Eye (tissue), 1 donor: ENCODE results near the gene C1QA.
A peak's percentile ranks its signal among the peaks of the same experiment; 100 is the strongest.

Experiments
- DNase-seq: peaks from one replicate; pipeline ENCODE4 v3.0.0-alpha.2; 2015

Gene C1QA, protein sequence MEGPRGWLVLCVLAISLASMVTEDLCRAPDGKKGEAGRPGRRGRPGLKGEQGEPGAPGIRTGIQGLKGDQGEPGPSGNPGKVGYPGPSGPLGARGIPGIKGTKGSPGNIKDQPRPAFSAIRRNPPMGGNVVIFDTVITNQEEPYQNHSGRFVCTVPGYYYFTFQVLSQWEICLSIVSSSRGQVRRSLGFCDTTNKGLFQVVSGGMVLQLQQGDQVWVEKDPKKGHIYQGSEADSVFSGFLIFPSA

DNA sequence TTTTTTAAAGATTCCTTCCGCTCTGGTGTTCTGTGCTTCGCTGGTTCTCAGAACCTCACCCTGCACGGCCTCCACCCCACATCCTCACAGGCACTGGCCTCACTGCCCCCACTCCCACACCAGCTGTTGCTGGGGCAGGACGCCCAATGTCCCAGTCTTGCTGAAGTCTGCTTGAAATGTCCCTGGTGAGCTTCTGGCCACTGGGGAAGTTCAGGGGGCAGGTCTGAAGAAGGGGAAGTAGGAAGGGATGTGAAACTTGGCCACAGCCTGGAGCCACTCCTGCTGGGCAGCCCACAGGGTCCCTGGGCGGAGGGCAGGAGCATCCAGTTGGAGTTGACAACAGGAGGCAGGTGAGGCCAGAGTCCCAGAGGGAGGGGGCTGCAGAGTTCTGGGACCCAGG lies at the start of gene C1QA:
Gene C1QA, plus strand, starts transcription at position 276 of the 400 bp plus-strand sequence. CDS start 989 bp downstream, outside the sequence.
- DNase-seq, result no peak

DNA sequence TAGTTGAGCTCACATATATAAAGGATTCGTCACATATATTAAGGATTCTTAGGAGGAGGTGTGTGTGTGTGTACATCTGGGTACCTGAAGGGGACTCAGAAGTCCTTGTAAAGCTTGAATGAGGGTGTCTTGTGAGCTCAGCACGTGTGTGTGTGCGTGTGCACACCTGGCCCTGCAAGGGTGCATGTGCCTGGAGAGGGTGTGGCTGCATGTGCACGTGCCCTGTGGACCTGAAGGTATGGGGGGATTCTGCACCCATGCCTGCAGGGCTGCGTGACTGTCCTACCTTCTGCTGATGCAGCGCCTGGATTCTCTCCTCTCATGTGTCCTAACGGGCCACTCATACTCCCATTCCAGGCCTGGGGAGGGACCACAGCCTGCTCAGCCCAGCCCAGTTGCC lies 49.2 kb upstream of the C1QA start:
- no peak for DNase-seq

DNA sequence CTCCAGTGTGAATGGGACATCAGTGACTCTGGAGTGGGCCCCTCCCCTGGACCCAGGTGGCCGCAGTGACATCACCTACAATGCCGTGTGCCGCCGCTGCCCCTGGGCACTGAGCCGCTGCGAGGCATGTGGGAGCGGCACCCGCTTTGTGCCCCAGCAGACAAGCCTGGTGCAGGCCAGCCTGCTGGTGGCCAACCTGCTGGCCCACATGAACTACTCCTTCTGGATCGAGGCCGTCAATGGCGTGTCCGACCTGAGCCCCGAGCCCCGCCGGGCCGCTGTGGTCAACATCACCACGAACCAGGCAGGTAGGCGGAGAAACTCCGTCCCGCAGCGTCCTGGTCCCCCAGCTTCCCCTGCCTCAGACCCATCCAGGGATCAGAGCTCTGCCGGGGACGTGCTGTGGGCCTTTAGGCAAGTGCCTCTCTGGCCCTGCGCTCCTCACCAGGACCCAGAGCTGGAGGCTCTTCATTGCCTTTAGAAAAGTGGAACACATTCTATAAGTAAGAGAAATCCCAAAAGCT lies 47.5 kb upstream of the C1QA start:
- DNase-seq, result no peak

DNA sequence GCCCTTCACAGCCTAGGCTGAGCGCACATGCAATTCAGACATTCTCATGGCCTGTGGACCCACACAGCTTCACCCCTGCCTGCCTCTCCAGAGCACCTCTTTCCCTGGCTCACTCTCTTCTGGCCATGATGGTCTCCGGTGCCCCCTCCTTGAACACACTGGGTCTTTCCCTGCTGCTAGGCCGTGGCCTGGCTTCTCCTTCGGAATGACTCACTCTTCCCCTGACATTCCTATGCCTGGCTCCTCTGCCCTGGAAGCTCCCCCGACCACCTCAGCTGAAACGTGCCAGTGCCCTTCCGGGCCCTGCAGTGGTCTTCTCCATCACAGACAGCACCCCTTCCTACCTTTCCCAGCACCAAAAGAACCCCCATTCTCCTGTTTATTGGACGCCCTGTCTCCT lies 44.9 kb upstream of the C1QA start:
- no peak for DNase-seq

DNA sequence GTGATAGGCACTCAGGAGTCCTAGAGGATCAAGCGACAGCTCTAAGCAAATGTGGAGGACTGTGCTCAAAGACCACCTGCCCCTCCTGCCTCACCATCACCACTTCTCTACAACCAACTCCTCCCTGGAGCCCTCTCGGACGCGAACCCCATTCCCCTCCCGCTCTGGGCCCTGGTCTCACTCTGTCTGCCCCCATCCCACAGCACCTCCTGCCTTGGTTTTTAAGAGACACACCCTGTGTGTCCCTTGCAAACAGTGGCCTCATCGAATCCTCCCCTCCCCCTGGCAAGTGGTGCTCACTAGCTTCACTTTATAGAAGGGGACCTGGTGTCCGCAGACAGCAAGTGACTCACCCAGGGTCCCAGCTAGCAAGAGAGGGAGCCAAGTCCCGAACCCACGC lies 44.4 kb upstream of the C1QA start:
- no peak for DNase-seq

DNA sequence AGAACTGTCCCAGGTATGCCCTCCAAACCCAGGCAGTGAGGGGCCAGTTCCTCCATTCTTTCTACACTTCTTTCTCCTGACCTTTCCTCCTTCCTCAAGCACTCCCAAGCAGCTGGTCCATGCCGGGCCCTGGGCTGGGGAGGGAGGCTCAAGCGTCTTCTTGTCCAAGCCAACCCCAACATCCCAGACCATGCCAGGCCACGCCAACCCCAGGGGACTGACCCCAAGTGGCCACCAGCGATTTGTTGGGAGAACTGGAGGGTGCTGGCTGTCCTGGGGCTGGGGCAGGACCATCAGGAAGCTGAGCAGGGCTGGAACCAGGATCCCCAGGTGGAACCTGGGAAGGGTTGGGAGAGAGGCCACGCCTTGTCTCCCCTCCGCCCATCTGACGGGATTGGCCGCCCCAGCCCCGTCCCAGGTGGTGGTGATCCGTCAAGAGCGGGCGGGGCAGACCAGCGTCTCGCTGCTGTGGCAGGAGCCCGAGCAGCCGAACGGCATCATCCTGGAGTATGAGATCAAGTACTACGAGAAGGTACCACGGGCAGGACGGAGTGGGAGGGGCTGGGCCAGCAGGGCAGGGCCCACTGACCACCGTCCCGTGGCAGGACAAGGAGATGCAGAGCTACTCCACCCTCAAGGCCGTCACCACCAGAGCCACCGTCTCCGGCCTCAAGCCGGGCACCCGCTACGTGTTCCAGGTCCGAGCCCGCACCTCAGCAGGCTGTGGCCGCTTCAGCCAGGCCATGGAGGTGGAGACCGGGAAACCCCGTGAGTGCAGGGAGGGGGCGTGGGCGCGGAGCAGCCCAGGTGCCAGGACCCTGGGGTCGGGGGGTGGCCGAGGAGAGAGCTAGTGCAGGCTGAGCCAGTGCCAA lies 43.3 kb upstream of the C1QA start:
- no peak for DNase-seq

DNA sequence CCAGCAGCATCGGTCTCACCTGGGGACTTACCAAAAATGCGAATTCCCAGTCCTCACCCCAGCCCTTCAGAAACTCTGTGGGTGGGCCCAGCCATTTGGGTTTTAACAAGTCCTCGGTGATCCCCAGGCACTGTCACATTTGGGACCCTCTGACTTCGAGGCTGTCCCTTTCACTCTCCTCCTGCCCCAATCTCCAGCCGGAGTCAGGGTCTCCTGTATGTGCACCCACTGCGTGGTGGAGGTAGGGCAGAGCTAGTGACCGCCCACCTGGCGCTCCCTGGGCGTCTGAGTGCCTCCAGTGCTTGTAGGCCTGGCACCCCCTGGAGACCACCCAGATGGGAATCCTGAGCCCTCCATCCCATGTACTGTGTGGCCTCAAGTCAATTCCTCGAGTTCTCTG lies 42.0 kb upstream of the C1QA start:
- DNase-seq, result no peak

DNA sequence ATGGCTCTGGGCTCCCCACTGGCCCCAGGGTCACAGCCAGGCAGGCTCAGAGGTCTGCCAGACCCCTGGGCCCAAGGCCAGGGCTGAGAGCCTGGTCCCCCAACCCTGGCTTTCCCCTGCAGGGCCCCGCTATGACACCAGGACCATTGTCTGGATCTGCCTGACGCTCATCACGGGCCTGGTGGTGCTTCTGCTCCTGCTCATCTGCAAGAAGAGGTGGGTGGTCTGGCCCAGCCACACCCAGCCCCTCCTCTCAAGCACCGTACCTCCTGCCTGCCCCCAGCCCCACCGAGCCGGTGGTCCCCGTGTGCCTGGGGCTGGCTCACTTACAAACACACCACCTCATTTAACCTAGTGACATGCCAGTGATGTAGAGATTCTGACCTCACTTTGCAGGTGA lies 41.3 kb upstream of the C1QA start:
- no peak for DNase-seq

DNA sequence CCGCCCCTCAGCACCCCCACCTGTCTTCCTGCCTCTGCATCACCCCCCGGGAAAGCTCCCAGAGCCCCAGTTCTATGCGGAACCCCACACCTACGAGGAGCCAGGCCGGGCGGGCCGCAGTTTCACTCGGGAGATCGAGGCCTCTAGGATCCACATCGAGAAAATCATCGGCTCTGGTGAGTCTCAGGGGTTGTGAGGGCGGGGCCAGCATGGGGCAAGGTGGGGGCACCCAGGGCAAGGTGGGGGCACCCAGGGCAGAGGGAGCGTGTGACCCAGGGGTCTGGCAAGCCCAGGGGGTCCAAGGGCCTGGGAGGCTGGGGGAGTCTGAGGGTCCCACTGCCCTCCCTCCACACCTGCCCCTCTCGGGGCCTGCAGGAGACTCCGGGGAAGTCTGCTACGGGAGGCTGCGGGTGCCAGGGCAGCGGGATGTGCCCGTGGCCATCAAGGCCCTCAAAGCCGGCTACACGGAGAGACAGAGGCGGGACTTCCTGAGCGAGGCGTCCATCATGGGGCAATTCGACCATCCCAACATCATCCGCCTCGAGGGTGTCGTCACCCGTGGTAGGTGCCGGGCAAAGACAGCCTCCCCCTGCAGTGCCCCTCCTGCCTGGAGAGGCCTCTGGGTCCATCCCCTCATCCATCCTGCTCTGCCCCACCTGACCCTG lies 39.0 kb upstream of the C1QA start:
- DNase-seq, result no peak

DNA sequence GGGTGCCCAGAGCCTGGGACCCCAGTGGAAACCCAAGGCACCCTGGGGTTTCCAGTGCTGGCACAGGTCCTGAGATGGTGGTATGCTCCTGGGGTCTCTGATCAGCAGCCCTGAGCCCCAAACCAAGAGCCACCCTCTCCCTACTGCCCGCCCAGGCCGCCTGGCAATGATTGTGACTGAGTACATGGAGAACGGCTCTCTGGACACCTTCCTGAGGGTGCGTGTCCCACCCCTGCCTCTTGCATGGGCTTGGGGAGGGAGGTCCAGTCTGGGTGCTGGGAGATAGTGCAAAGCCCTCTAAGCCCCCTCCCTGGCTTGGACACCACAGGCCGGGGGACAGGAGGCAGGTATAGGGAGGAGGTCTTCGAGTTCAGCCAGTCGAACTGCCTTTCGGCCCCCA lies 38.4 kb upstream of the C1QA start:
- DNase-seq, result no peak

DNA sequence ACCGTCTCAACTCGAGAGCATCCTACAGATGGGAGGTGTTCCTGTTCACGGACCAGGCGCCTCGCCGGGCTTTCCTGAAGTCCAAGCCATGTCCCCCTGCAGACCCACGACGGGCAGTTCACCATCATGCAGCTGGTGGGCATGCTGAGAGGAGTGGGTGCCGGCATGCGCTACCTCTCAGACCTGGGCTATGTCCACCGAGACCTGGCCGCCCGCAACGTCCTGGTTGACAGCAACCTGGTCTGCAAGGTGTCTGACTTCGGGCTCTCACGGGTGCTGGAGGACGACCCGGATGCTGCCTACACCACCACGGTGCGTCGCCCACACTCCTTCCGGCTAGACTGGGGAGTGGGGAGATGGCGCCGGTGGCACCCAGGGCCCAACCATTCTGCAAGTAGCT lies 37.7 kb upstream of the C1QA start:
- no peak for DNase-seq

DNA sequence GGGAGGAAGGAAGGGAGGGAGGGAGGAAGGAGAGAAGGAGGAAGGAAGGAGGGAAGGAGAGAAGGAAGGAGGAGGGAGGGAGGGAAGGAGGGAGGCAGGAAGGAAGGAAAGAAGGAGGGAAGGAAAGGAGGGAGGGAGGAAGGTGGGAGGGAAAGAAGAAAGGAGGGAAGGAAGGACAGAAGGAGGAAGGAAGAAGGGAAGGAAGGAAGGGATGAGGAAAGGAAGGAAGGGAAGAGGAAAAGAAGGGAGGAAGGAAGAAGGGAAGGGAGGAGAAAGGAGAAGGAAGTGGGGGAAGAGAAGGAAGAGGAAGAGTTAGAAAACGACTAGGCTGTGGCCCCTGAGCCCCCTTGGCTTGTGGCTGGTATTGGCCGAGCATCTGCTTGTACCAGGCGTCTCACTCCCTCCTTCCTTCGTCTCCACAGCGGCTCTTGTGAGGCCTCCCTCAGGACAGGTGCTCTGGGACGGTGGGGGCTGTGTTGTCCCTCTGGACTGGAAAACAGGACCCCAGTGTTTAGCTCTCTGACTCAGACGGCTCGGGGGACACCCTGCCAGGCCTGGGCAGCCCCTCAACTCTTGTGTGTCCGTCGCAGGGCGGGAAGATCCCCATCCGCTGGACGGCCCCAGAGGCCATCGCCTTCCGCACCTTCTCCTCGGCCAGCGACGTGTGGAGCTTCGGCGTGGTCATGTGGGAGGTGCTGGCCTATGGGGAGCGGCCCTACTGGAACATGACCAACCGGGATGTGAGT lies 36.2 kb upstream of the C1QA start:
- DNase-seq, result no peak

DNA sequence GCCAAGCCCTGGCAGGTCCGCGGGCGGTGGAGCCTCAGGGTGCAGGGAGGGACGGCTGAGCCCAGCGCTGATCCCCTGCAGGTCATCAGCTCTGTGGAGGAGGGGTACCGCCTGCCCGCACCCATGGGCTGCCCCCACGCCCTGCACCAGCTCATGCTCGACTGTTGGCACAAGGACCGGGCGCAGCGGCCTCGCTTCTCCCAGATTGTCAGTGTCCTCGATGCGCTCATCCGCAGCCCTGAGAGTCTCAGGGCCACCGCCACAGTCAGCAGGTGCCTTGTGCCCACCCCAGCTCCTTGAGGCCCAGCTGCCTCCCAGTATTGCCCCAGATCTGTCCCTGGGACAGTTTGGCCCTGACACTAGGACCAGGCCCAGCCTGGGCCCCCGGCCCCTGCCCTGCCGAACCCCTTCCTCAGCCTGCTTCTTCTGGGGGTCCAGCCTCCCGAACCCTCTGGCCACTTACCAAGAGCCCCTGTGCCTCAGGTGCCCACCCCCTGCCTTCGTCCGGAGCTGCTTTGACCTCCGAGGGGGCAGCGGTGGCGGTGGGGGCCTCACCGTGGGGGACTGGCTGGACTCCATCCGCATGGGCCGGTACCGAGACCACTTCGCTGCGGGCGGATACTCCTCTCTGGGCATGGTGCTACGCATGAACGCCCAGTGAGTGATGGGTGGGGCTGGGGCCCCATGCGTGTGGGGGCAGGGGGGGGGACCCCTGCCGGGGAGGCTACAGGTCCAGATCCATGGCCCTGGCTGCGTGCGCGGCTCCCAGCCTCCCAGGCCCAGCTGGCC lies 35.4 kb upstream of the C1QA start:
- no peak for DNase-seq

DNA sequence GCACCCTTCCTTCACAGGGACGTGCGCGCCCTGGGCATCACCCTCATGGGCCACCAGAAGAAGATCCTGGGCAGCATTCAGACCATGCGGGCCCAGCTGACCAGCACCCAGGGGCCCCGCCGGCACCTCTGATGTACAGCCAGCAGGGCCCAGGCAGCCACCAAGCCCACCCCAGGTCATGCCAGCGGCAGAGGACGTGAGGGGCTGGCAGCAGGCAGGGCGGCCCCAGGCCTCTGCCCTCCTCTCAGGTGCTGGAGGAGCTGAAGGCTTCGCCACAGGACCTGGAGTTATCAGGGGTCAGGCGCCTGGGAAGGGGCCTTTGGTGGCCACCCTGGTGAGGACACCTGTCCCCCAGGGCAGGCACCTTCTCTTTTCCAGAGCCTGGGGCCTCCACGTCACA lies 34.8 kb upstream of the C1QA start:
- DNase-seq, result no peak

DNA sequence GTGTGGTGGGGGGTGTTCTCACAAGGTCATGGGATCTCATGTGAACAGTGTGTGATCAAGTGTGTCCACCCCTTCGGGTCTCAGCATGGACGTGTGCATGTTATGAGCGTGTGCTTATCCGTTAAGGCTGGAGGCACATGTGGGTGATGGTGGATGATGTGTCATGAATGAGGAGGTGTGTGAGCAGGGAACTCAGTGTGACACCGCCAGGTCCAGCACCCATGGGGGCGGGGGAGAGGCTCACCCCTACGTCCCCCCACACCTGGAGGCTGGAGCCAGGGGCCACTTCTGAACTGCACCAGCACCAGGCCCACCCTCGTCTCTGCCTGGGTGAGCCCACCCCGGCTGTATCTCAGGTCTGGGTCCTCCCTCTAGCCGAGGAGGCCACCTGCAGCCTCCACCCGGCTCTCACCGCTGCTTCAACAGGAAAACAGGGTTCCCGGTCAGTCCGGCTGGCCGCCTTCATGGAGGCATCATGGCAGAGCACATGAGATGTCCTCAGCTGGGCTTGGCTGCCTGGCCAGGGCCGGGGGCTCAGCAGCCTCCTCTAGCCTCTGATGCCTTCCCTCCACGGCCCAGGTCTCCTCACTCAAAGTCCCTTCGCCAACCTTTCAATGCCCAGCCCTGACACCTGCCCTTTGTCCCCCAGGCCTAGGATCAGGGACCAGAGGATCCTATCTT lies 34.2 kb upstream of the C1QA start:
- DNase-seq, result no peak

DNA sequence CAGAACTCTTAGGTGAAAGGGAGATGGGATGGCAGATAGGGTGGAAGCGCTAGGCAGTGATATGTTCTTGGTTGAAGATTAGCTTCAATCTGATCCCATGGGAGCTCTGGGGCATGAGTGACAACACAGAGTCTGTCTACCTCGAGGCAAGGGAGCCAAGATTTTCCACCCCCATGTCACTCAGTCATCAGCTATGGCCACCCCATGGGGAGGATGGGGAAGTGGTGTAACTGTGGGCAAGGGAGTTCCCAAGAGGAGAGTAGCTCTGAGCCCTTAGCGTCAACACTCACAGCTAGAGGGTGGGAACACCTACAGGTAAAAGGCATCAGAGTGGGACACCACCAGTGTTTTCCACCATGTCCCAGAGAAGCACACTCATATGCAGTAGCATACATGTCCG lies 30.3 kb upstream of the C1QA start:
- no peak for DNase-seq

DNA sequence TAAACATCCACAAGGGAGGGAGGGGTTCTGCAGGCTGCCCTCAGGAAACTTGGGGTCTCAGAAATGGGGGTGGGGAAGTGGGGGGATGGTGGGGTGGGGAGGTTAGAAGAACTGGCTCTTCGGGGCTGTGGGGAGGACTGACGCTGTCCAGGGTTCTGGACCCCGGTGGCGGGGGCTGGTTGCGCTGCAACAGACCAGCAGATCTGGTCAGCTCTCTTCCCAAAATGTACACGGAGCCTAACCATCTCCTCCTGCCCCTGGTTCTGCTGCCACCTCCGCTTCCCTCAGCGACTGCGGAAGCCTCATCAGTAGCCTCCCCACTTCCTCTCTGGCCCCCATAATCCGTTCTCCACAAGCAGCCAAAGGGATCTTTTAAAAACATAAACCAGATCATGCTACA lies 29.3 kb upstream of the C1QA start:
- no peak for DNase-seq

DNA sequence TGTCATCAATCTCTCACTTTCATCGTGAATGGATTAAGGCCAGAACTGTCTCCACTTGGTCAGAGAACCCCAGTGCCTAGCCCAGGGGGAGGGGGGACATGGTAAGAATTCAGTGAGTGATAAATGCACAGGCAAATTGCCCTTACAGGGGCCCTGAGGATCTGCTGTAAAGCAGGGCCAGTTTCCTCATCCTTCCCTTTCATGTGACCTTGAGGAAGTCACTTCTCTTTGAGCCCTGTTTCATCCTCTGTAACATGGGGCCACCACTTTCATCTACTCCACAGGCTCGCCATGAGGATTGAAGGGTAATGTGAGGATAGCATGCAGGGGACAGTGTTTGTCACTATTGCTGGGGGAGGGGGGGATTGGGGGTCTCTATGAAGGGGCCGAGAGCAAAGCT lies 28.1 kb upstream of the C1QA start:
- DNase-seq, result no peak

DNA sequence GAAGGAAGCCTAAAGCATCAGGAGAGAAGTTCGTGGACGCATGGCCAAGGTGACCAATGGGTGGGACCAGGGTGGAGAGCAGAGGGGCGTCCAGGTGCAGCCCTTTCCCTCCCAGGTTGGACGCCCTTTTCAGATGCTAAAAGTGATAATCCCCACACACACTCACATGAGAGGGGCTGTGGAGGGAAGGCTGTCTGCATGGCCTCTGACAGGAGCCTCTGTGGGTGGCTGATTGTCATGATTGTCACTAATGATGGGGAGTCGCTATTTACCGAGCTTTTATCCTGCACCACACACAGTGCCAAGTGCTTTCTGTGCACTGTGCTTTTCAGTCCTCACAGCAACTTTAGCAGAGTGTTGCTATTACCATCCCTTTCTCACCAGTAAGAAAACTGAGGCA lies 27.1 kb upstream of the C1QA start:
- no peak for DNase-seq

DNA sequence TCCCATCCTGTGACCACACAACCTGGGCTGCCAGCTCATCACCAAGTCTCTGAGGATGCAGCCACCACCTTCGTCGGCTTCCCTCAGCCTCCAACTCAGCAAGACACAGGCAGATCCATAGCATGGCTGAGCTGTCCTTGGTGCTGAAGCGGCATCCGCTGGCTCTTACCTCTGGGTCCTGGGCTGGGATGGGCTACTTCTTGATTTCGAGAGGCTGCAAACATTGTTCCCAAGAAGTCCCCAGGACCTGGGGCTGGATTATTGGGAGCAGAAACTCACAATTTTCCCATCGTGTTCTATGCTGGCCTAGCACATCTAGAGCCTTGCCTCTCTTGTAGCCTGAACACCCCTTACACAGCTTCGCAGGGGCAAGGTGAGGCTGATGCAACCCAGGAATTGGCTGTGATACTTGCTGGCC lies 24.9 kb upstream of the C1QA start:
- peak; percentile 85 for DNase-seq
